ENCODE measurements around the gene CLK3.
A peak's percentile ranks its signal among the peaks of the same experiment; 100 is the strongest.

The CLK3 gene

DNA sequence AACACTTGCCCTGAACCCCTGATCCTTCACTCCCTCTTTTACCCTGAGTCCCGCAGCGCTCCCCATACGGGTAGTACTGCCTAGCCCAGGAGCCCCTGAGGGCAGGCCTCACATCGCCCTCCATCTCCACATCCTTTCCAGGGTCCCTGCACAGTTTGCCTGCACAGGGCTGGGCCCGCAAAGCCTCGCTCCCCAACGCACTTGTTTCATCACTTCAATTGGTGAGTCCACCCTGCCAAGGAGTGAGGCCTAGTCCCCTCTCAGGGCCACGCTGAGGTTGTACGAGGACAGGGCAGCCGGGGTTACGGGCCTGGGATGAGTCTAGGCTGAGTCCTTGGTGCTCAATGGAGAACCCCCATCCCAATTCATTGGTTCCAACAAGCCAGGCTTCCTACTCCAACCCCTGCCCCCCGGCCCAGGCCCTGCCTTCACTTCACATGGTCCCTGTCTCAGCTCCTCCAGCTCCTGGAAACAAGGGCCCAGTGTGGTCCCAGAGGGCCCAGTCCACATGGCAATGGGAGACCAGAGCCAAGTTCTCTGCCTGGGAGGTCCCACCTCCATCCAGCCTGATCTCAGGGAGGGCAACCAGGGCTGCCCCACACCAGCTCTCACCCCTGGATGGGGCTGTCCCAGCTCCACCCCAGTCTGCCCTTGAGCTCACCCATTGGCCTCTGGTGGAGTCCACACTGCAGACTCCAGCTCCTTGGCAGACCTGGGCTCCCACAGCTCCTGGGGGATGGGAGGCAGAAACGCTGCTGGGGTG, 12.4 kb upstream of the CLK3 start:
- no peak for DNase-seq (ENCODE audit: low spot score)

GRCh38 chr15:74603789-74604705, 11.6 kb upstream of the CLK3 start:
- no peak for DNase-seq (ENCODE audit: low spot score)

DNA sequence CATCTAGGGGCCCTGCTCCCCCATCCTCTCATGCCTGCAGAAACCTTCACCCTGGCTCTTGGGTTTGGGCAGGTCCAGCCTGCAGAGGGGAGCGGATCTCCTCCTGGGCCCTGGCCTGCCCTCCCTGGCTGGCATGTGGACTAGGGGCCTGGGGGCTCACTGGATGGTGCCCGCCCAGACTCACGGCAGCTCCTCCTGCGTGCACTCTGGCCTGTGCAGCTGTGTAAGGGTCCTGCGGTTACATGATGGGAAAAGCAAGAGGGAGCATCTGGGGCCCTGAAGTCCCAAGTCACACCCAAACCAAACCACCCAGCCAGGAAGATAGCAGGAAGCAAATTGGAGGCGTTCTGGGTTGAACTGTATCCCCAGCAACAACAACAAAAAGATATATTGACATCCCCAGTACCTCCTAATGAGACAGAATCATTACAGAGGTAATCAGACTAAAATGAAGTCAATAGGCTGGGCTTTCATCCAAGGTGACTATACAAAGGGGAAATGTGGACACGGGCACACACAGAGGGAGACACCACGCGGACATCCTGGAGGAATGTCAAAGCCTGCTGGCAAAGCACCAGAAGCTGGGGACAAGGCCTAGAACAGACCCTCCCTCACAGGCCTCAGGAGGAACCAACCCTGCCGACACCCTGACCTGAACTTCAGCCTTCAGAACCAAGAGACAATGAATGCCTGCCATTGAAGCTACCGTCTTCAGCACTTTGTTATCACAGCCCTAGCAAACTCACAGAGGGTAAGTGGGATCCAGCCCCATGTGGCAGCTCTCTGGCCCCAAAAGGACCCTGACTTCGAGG, 10.4 kb upstream of the CLK3 start:
- DNase-seq (ENCODE audit: low spot score) = no peak

GRCh38 chr15:74605795-74606150, 9.9 kb upstream of the CLK3 start:
- no peak for DNase-seq (ENCODE audit: low spot score)

- no peak for DNase-seq (ENCODE audit: low spot score)
Measured at GRCh38 chr15:74608786-74609185, 6.8 kb upstream of the CLK3 start.

GRCh38 chr15:74609938-74610301, 5.7 kb upstream of the CLK3 start:
- no peak for DNase-seq (ENCODE audit: low spot score)

DNA sequence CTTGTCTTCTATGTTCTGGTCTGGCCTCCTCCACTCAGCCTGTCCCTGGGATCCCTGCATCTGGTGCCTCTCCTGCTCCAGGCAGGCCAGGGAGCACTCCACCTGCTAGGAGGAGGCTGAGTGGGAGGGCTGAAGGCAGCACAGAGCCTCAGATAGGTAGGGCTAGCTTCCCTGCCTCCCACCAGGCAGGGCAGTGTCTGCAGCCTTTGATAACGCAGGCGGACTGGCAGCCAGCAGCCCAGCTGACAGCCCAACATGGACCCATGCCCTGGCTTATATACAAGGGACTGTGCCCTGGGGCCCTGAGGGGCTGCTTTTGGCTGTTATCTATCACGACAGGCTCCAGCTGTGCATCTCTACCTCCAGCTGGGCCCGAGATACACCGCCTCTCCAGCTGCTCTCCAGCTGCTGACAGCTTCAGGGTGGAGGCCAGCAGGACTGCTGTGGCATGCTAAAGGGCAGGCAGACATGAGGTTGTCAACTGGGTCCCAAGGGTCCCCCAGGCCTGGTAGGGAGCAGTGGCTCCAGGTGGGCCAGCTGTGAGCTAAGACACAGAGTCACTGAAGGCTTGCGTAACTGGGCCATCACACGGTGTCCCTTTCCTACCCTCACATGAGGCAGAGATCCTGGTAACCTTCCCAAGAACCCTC, 5.2 kb upstream of the CLK3 start:
- no peak for DNase-seq (ENCODE audit: low spot score)

GRCh38 chr15:74611341-74611740, 4.3 kb upstream of the CLK3 start:
- no peak for DNase-seq (ENCODE audit: low spot score)

DNA sequence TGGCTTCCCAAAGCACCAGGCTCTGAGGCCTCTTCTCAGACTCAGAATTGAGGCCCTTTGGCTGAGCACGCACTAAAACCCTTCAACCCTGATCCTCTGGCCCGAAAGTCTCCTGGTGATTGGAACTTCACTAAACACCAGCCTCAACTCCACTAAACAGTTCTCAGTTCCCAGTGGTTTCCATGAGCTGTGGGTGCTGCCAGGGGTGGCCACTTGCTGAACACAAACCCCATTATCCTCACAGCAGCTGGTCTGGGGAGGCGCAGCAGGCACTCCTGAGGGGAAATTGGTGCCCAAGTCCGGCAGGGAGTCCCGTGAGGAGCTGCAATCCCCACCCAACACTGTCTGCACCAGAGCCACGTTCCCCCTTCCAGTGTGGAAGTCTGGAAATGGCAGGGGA, 3.8 kb upstream of the CLK3 start:
- no peak for DNase-seq (ENCODE audit: low spot score)

DNA sequence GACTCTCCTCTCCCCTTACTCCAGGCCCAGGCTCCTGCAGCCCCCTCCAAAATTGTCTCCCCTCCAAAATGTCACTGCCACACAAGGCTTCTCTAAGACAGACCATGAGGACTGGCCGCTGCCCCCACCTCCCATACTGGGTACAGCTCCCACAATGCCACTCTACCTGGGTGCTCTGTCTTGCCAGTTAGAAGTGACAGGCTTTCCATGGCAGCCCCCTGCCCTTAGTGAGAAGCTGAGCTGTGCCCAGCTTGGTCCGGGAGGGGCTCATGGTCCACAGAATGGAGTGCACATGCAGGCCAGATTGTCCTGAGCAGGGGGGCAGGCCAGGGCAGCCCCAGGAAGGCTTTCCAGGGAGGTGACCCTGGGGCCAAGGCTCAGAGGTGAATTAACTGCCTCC, 3.0 kb upstream of the CLK3 start:
- no peak for DNase-seq (ENCODE audit: low spot score)

DNA sequence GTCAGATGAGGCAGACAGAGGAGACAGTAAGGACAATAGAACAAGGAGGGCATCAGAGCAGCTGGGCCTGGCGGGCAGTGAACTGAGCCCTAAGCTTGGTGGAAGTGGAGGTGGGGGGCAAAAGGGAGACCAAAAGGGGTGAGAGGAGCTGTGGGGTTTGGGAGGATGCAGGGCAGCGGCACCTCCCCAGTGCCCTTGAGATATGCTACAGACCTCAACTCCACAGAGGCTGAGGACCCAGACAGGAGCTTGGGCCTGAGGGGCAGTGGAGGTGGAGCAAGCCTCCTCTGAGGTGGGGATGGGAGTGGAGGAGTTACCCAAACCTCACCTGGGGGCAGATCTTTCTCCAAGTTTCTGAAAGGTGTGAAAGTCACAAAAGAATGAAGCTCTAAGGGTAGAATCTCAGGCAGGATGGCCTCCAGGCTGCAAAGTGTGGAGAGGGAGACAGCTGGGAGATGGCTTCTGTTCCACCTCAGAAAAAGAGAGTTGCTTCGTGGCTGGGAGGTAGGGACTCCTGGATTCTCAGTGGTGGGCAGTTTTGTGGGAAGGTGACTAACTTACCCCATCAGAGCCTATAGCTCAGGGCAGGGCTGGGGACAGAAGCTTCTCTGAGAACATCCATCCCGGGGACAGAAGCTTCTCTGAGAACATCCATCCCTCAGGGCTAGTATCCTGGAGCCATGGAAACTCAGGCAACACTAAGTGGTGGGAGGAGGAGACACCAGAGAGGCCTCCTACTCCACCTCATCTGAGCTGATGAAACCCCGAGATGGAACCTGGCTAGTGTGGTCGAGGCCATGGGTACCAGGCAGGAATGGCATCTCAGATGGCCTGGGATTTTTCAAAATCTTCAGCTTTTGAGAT, 2.3 kb upstream of the CLK3 start:
- no peak for DNase-seq (ENCODE audit: low spot score)

GRCh38 chr15:74613953-74614743, 1.5 kb upstream of the CLK3 start:
- DNase-seq (ENCODE audit: low spot score) = peak; percentile 96

DNA sequence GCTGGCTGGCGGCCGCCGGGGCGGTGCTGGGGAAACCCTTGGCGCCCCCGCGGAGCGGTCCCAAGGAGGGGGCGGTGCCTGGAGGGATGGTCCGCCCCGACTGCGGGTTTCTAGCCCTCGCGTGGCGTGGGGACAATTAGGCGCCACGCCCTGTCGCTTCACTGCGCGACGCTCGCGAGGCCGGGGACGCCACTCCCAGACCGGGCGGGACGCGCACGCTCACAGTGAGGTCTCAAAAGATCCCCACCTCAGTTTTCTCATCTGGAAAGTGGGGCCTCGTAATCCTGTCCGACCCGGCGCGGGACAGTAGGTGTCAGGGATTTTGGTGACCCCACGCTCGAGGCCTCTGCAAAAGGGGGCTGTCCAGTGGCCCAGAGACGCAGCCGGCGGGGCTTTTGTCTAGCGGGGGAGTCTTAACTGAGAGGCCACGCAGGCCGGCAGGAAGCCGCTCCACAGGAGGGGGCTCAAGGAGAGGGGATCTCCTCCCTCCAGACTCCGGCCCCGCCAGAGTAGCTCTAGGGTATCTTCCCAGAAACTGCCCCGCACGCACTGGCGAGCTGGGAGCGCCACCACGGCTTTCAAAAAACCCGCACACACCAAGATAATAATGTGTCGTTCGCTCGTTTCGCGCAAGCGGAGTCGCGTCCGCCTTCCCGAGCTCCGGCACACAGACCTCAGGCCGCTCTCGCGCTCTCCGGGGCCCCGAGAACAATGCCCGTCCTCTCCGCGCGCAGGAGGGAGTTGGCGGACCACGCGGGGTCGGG, 710 bp upstream of the CLK3 start:
- DNase-seq (ENCODE audit: low spot score) = no peak

DNA sequence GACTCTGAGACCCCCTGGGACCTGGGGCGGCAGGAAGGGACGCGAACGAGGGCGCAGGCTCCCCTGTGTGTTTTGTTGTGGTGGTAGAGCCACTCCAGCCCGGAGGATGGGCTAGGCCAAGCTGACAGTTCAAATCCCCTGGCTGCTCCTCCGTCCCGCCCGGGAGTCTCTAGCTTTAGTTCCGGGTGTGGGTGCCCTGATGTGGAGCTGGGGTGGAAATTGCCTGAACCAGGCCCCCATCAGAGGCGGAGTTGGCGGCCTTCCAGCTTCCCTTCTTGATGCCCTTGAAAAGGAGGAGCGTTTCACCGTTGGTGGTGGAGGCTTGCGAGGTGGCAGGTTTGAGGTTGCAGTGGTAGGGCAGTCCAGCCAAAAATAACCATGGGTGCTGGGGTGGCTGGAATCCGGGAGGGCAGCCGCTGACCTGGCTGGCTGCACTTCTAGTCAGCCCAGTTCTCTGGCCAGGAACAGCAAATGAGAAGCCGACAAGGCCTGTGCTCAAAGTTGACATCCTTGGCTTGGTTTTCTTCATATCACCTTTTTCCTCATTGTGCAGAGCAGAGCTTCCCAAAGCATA, 817 bp downstream of the CLK3 start:
- peak; percentile 38 for DNase-seq (ENCODE audit: low spot score)

GRCh38 chr15:74616996-74617395, 1.4 kb downstream of the CLK3 start:
- DNase-seq (ENCODE audit: low spot score) = no peak

DNA sequence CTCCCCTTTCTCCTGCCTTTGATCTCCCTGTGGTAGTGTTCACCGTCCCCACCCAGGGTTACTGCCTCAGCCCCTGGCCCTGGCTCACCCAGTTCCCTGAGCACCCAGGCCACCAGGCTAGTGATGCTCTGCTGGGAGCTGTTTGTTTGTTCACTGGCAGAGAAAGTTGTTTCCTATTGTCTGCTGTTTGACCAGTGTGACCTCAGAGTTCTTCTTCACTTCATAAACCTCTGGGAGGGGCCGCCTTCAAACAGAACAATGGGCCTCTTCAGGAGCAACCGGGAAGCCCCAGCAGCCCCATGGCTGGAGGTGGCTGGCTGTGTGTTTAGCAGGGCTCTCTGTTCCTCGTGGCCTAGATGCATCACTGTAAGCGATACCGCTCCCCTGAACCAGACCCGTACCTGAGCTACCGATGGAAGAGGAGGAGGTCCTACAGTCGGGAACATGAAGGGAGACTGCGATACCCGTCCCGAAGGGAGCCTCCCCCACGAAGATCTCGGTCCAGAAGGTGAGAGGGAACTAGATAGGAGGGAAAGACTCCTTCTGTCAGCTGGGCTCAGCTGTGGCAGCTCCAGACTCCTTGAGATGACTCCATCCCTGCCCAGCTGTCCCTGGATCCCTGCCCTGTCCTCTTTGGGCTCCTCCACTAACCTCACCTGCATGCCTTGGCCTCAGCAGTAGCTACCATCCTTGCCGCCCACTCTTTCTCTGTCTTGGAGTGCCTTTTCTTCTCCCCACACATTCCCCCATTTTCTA, 3.4 kb downstream of the CLK3 start:
- DNase-seq (ENCODE audit: low spot score) = no peak

DNA sequence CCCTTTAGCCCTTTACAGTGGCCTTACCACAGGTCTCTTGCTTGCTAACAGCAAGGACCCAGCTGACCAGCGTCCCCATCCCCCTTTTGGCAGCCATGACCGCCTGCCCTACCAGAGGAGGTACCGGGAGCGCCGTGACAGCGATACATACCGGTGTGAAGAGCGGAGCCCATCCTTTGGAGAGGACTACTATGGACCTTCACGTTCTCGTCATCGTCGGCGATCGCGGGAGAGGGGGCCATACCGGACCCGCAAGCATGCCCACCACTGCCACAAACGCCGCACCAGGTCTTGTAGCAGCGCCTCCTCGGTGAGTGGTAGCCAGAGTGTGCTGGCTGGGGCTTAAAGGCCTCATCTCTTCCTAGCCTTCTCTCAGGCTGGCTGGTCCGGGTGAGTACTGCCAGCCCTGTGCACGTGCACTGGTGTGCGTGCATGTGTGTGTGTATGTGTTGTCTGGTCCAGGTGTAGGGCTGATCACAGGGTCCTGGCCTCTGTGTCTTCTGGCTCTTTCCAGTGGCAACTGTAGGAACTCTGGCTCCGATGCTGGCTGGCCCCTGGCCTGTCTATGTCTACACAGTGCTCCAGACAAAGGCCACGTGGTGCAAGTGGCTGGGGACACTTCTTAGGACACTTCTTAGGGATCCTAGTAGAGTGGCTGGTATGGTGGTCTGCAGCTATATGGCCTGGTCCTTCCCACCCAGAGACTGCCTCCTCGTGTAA, 4.4 kb downstream of the CLK3 start:
- no peak for DNase-seq (ENCODE audit: low spot score)

Measured in germinal center (tissue), 1 donor.